IMR-90 (cell line): Measurements from ENCODE around the gene PIK3C3. TPM values are rescaled to one million over a fixed set of nuclear protein-coding genes. Genes with fewer than 3 reads are reported as not detected.

Experiments used
- ATAC-seq: fragments of 200-7000 bp; cut with Tn5 transposase; 2 replicates; pipeline ENCODE4 v1.9.1; 2020; ENCODE audit warnings: low read depth, mild to moderate bottlenecking, moderate library complexity
- BruUV-seq: library from RNA; stranded (reverse); fragments of 400-500 nt; replicated peaks from 2 replicates; lab custom pipeline; 2021; lab: Mats Ljungman, UMichigan
- CTCF ChIA-PET: fragments of 300-600 bp; formaldehyde crosslinking; extraction: SDS; loops from one replicate; lab custom pipeline; 2021; ENCODE audit warnings: antibody characterized with exemption; lab: Yijun Ruan, JAX
- POLR2A ChIA-PET: fragments of 300-600 bp; sonication (Branson Sonifier 250); formaldehyde crosslinking; loops from one replicate; lab custom pipeline; 2022; ENCODE audit warnings: antibody characterized with exemption; ENCODE audit not compliant: unreplicated experiment; lab: Charles Lee
- DNase-seq: peaks from one replicate; pipeline ENCODE4 v3.0.0; 2013
- H2AFZ ChIP-seq: replicated peaks from 2 replicates; pipeline ENCODE3; 2013; ENCODE audit warnings: low read length, mild to moderate bottlenecking; ENCODE audit not compliant: poor library complexity
- H2AK5ac ChIP-seq: 2 replicates; pipeline ENCODE4 v1.6.1; 2013; ENCODE audit warnings: low read depth, low read length, inconsistent platforms
- H2AK9ac ChIP-seq: replicated peaks from 2 replicates; pipeline ENCODE3; 2013; ENCODE audit warnings: mild to moderate bottlenecking, low read depth, low read length, moderate library complexity; ENCODE audit not compliant: poor library complexity
- H2BK120ac ChIP-seq: 2 replicates; pipeline ENCODE4 v1.6.1; 2013; ENCODE audit warnings: low read depth, low read length, inconsistent platforms
- H2BK15ac ChIP-seq: 3 replicates; pipeline ENCODE4 v1.6.1; 2013; ENCODE audit warnings: low read depth, low read length, inconsistent platforms
- H2BK20ac ChIP-seq: 2 replicates; pipeline ENCODE4 v1.6.1; 2013; ENCODE audit warnings: low read depth, mild to moderate bottlenecking, inconsistent platforms, low read length, moderate library complexity
- H2BK5ac ChIP-seq: 2 replicates; pipeline ENCODE4 v1.6.1; 2013; ENCODE audit warnings: mild to moderate bottlenecking, low read depth, low read length, inconsistent platforms; ENCODE audit not compliant: poor library complexity, severe bottlenecking
- H3K14ac ChIP-seq: replicated peaks from 2 replicates; pipeline ENCODE4 v1.6.1; 2013; ENCODE audit warnings: low read depth, low read length, inconsistent platforms
- H3K18ac ChIP-seq: 2 replicates; pipeline ENCODE4 v1.6.1; 2013; ENCODE audit warnings: low read depth, low read length, control low read depth
- H3K23ac ChIP-seq: 2 replicates; pipeline ENCODE4 v1.6.1; 2013; ENCODE audit warnings: low read depth, low read length, inconsistent platforms
- H3K27ac ChIP-seq: 2 replicates; pipeline ENCODE4 v1.5.1; 2013; ENCODE audit warnings: mild to moderate bottlenecking, control low read depth, low read length; ENCODE audit not compliant: insufficient read depth
- H3K27me3 ChIP-seq: 2 replicates; pipeline ENCODE4 v1.6.1; 2013; ENCODE audit warnings: low read length; ENCODE audit not compliant: control insufficient read depth, insufficient read depth
- H3K36me3 ChIP-seq: 2 replicates; pipeline ENCODE4 v1.6.1; 2013; ENCODE audit warnings: low read length, mixed read lengths; ENCODE audit not compliant: control insufficient read depth, insufficient read depth
- H3K4ac ChIP-seq: 2 replicates; pipeline ENCODE4 v1.6.1; 2013; ENCODE audit warnings: low read depth, low read length, inconsistent platforms
- H3K4me1 ChIP-seq: 2 replicates; pipeline ENCODE4 v1.6.1; 2013; ENCODE audit warnings: low read length, mixed read lengths; ENCODE audit not compliant: control insufficient read depth, insufficient read depth
- H3K4me2 ChIP-seq: 2 replicates; pipeline ENCODE4 v1.6.1; 2013; ENCODE audit warnings: low read depth, mild to moderate bottlenecking, control low read depth, low read length, moderate library complexity
- H3K4me3 ChIP-seq: 2 replicates; pipeline ENCODE4 v1.5.1; 2013; ENCODE audit warnings: low read depth, mild to moderate bottlenecking, control low read depth, low read length, moderate library complexity; ENCODE audit not compliant: insufficient read depth
- H3K56ac ChIP-seq: 2 replicates; pipeline ENCODE4 v1.6.1; 2013; ENCODE audit warnings: low read length, inconsistent platforms; ENCODE audit not compliant: insufficient read depth; ENCODE audit errors: extremely low read depth
- H3K79me1 ChIP-seq, 2 experiments: 2 replicates each; pipeline ENCODE4 v1.6.1; 2013; ENCODE audit warnings: low read length in 2 of 2, inconsistent platforms in 1 of 2, low read depth in 1 of 2
- H3K9ac ChIP-seq: 2 replicates; pipeline ENCODE4 v1.6.1; 2013; ENCODE audit warnings: low read depth, low read length, control low read depth
- H3K9me1 ChIP-seq: 2 replicates; pipeline ENCODE4 v1.6.1; 2013; ENCODE audit warnings: low read length, inconsistent platforms; ENCODE audit not compliant: insufficient read depth
- H3K9me3 ChIP-seq: 2 replicates; pipeline ENCODE4 v1.6.1; 2013; ENCODE audit warnings: low read length; ENCODE audit not compliant: control insufficient read depth, insufficient read depth
- H4K20me1 ChIP-seq: 2 replicates; pipeline ENCODE4 v1.6.1; 2013; ENCODE audit warnings: low read length, inconsistent platforms; ENCODE audit not compliant: insufficient read depth
- H4K5ac ChIP-seq: 2 replicates; pipeline ENCODE4 v1.6.1; 2013; ENCODE audit warnings: mild to moderate bottlenecking, low read depth, low read length, control low read depth
- H4K8ac ChIP-seq, 2 experiments: 2 replicates each; pipeline ENCODE4 v1.6.1; 2013; ENCODE audit warnings: low read depth in 2 of 2, low read length in 2 of 2, control low read depth in 1 of 2, inconsistent platforms in 1 of 2
- H4K91ac ChIP-seq: 2 replicates; pipeline ENCODE4 v1.6.1; 2013; ENCODE audit warnings: low read depth, low read length, inconsistent platforms; ENCODE audit not compliant: insufficient read depth
- CEBPB ChIP-seq: IDR thresholded peaks from 2 replicates; pipeline ENCODE4 v1.6.1; 2012; ENCODE audit warnings: low read depth, low read length, improper control_type of control experiment
- CHD1 ChIP-seq: IDR thresholded peaks from 2 replicates; pipeline ENCODE4 v1.6.1; 2012; ENCODE audit warnings: low read depth, low read length, improper control_type of control experiment
- CTCF ChIP-seq: conservative IDR thresholded peaks from 2 replicates; pipeline ENCODE4 v1.5.1; 2012; ENCODE audit warnings: mild to moderate bottlenecking, low read depth, low read length, improper control_type of control experiment
- FOS ChIP-seq: fragments of 150-350 bp; IDR thresholded peaks from 2 replicates; pipeline ENCODE4 v1.6.1; 2016; ENCODE audit warnings: low read depth, low read length
- MAFK ChIP-seq: IDR thresholded peaks from 2 replicates; pipeline ENCODE4 v1.6.1; 2012; ENCODE audit warnings: low read depth, low read length, improper control_type of control experiment
- NFE2L2 ChIP-seq: fragments of 150-350 bp; IDR thresholded peaks from 2 replicates; pipeline ENCODE4 v1.6.1; 2016; ENCODE audit warnings: low read depth, mild to moderate bottlenecking, low read length
- POLR2A ChIP-seq: IDR thresholded peaks from 2 replicates; pipeline ENCODE4 v1.6.1; 2012; ENCODE audit warnings: mild to moderate bottlenecking, low read depth, low read length
- RAD21 ChIP-seq: IDR thresholded peaks from 2 replicates; pipeline ENCODE4 v1.6.1; 2012; ENCODE audit warnings: low read length, improper control_type of control experiment
- RCOR1 ChIP-seq: IDR thresholded peaks from 2 replicates; pipeline ENCODE4 v1.6.1; 2012; ENCODE audit warnings: mild to moderate bottlenecking, low read length, improper control_type of control experiment; ENCODE audit not compliant: insufficient replicate concordance
- RFX5 ChIP-seq: IDR thresholded peaks from 2 replicates; pipeline ENCODE4 v1.8.0; 2012; ENCODE audit warnings: low read depth, mild to moderate bottlenecking, low read length, moderate library complexity
- USF2 ChIP-seq: fragments of 150-350 bp; IDR thresholded peaks from 2 replicates; pipeline ENCODE4 v1.6.1; 2017; ENCODE audit warnings: mild to moderate bottlenecking, antibody characterized with exemption, low read length, low read depth
- dilution Hi-C: fragments of 300-500 bp; cut with HindIII; formaldehyde crosslinking; loops from one replicate; pipeline ENCODE4 v1.14.3; 2018; ENCODE audit warnings: low sequenced_read_pairs; ENCODE audit not compliant: unreplicated experiment
- in situ Hi-C: fragments of 300-500 bp; cut with MboI; formaldehyde crosslinking; loops from 3 replicates; pipeline ENCODE4 v1.14.3; 2019; ENCODE audit warnings: low sequenced_read_pairs, inconsistent platforms, mixed read lengths
- intact Hi-C: fragments of 100-400 bp; cut with micrococcal nuclease; formaldehyde crosslinking; loops from 2 replicates; pipeline ENCODE4 v1.10.0; 2022
- polyA plus RNA-seq, 3 experiments: library from polyadenylated mRNA; depleted of rRNA; stranded (reverse); fragments of >200 nt; gene quantifications; 2 replicates each; pipeline ENCODE4 v1.2.3, GENCODE V29; 2012; ENCODE audit warnings: low replicate concordance in 1 of 3
- total RNA-seq: library from RNA; depleted of rRNA; stranded (reverse); fragments of >200 nt; gene quantifications from 2 replicates; pipeline ENCODE4 v1.2.3, GENCODE V29; 2012
- TF ChIP-seq, protein P1 (sequence below): fragments of 150-350 bp; IDR thresholded peaks from 2 replicates; pipeline ENCODE4 v1.6.1; 2016; ENCODE audit warnings: low read depth, mild to moderate bottlenecking, low read length, moderate library complexity, borderline replicate concordance

The PIK3C3 gene
- total and polyA plus RNA-seq, 2 of the 4 experiments (the other 2 are of a cell fraction): 41.2 to 57.2 TPM

GRCh38 chr18:42069036-42069435, 114.0 kb downstream of the PIK3C3 start:
- Histone ChIP-seq H2BK20ac (no peak overlapping the region), H2AK9ac (no peak overlapping the region), H3K4ac (no peak overlapping the region), H4K8ac (no peak overlapping the region), H3K27ac (no peak overlapping the region), H4K91ac (no peak overlapping the region), H2AFZ (no peak overlapping the region), H2BK15ac (no peak overlapping the region), H3K9me3 (no peaks in the 10 kb centered on the region), H3K9me1 (no peaks in the 10 kb centered on the region), H2AK5ac (no peak overlapping the region), H4K20me1 (no peaks in the 10 kb centered on the region), H3K18ac (no peak overlapping the region), H3K79me1 (no peaks in the 10 kb centered on the region; a peak in 1 of 4 replicates), H2BK120ac (no peak overlapping the region), H3K14ac (no peak overlapping the region), H3K4me1 (no peaks in the 10 kb centered on the region), H3K23ac (no peak overlapping the region), H3K27me3 (no peaks in the 10 kb centered on the region), H3K56ac (no peak overlapping the region), H2BK5ac (no peak overlapping the region), H4K5ac (no peak overlapping the region), H3K36me3 (peaks cover 7% of the 10 kb centered on the region), H3K4me2 (no peak overlapping the region), H3K4me3 (no peak overlapping the region), H3K9ac (no peak overlapping the region)
- no peak for ATAC-seq
- no TSS peak for BruUV-seq
- in situ Hi-C loops (no loop called here), dilution Hi-C loops (no loop called here), intact Hi-C loops (no loop called here)
- no peak for DNase-seq
- TF ChIP-seq CTCF: no peak
- TF ChIP-seq, protein P1, sequence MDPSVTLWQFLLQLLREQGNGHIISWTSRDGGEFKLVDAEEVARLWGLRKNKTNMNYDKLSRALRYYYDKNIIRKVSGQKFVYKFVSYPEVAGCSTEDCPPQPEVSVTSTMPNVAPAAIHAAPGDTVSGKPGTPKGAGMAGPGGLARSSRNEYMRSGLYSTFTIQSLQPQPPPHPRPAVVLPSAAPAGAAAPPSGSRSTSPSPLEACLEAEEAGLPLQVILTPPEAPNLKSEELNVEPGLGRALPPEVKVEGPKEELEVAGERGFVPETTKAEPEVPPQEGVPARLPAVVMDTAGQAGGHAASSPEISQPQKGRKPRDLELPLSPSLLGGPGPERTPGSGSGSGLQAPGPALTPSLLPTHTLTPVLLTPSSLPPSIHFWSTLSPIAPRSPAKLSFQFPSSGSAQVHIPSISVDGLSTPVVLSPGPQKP: no peak
- TF ChIP-seq CEBPB: no peak
- TF ChIP-seq RCOR1: no peak
- no peak for TF ChIP-seq NFE2L2
- no peak for TF ChIP-seq FOS
- no peak for TF ChIP-seq MAFK
- no peak for TF ChIP-seq RFX5
- TF ChIP-seq USF2: no peak
- no peak for TF ChIP-seq CHD1
- TF ChIP-seq POLR2A: no peak
- no peak for TF ChIP-seq RAD21
- ChIA-PET POLR2A (interaction anchor here (0.6 kb wide), 1 partner anchor 16 kb away, joined by 5 read pairs; no protein-coding TSS in a partner anchor), CTCF (interaction anchor here (0.9 to 1.5 kb wide), 2 partner anchors 16 to 21 kb away, joined by 3 to 13 read pairs; no protein-coding TSS in a partner anchor)
